Erythroblast (primary cell): ENCODE data around the gene MB.

Source experiments
- GATA1 ChIP-seq: IDR thresholded peaks from 2 replicates; pipeline ENCODE4 v1.6.1; 2011; ENCODE audit warnings: low read depth, mild to moderate bottlenecking, control low read depth, low read length, moderate library complexity
- POLR2A ChIP-seq: IDR thresholded peaks from 2 replicates; pipeline ENCODE4 v1.6.1; 2011; ENCODE audit warnings: mild to moderate bottlenecking, low read length

DNA sequence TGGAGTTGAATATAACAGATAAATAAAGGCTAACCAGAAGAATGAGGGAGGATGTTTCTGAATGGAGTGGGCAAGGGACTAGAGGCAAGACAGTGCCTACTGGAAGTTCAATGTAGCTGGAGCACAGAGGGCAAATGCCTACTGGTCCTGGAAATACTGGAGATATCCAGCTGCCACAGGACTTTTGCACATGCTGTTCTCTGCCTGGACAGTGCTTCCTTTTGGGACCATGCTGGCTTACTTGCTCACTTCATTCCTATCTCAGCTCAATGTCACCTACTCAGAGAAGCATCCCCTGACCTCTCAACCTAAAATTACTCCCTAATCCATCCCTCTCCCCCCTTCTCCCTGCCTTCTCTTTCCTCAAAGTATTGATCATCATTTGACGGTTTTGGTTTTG, 56.3 kb downstream of the MB start:
- TF ChIP-seq POLR2A: no peak
- TF ChIP-seq GATA1: no peak
